ENCODE data around the gene IL17C.

GRCh38 chr16:88629835-88630234 lies 8.5 kb upstream of the IL17C start:
- TF ChIP-seq POLR2AphosphoS5 (IDR thresholded peaks at IDR 0.05) (no peak), SMC3 (conservative IDR thresholded peaks at IDR 0.05; ENCODE audit: poor library complexity) (no peak), TAF1 (IDR thresholded peaks at IDR 0.05; ENCODE audit: low read depth) (no peak), MXI1 (conservative IDR thresholded peaks at IDR 0.05; ENCODE audit: poor library complexity, severe bottlenecking) (no peak), EZH2 (IDR thresholded peaks at IDR 0.05; ENCODE audit: borderline replicate concordance, insufficient read depth, low read length, poor library complexity, severe bottlenecking) (no peak), REST (IDR thresholded peaks at IDR 0.05; ENCODE audit: borderline replicate concordance) (no peak)
- TF ChIP-seq, protein P1, sequence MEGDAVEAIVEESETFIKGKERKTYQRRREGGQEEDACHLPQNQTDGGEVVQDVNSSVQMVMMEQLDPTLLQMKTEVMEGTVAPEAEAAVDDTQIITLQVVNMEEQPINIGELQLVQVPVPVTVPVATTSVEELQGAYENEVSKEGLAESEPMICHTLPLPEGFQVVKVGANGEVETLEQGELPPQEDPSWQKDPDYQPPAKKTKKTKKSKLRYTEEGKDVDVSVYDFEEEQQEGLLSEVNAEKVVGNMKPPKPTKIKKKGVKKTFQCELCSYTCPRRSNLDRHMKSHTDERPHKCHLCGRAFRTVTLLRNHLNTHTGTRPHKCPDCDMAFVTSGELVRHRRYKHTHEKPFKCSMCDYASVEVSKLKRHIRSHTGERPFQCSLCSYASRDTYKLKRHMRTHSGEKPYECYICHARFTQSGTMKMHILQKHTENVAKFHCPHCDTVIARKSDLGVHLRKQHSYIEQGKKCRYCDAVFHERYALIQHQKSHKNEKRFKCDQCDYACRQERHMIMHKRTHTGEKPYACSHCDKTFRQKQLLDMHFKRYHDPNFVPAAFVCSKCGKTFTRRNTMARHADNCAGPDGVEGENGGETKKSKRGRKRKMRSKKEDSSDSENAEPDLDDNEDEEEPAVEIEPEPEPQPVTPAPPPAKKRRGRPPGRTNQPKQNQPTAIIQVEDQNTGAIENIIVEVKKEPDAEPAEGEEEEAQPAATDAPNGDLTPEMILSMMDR (IDR thresholded peaks at IDR 0.05; ENCODE audit: poor library complexity, severe bottlenecking), result no peak

Data from neural cell (in vitro differentiated cells).